H1 (cell line): ENCODE measurements around the gene NDUFB3. TPM values are rescaled to one million over a fixed set of nuclear protein-coding genes. Genes with fewer than 3 reads are reported as not detected.

Experiments used
- CHD7 ChIP-seq: fragments of 300-600 bp; sonication (generic); IDR thresholded peaks from 2 replicates; pipeline ENCODE4 v1.7.1; 2012; ENCODE audit warnings: low read length, moderate library complexity, mild to moderate bottlenecking, inconsistent platforms; ENCODE audit not compliant: insufficient replicate concordance
- NANOG ChIP-seq: IDR thresholded peaks from 2 replicates; pipeline ENCODE4 v1.6.1; 2011; ENCODE audit warnings: low read length, low read depth, mild to moderate bottlenecking, inconsistent platforms; ENCODE audit not compliant: insufficient read depth, poor library complexity, severe bottlenecking
- POLR2AphosphoS5 ChIP-seq: IDR thresholded peaks from 2 replicates; pipeline ENCODE4 v1.6.1; 2011; ENCODE audit warnings: low read depth, low read length
- RBBP5 ChIP-seq: IDR thresholded peaks from 2 replicates; pipeline ENCODE4 v1.7.1; 2012; ENCODE audit warnings: low read depth, mild to moderate bottlenecking, inconsistent platforms, low read length, moderate library complexity, borderline replicate concordance
- SUZ12 ChIP-seq: fragments of 200-600 bp; sonication (generic); IDR thresholded peaks from 2 replicates; pipeline ENCODE4 v1.6.1; 2012; ENCODE audit warnings: mild to moderate bottlenecking, inconsistent platforms, low read length, moderate library complexity, mixed read lengths
- TBP ChIP-seq: IDR thresholded peaks from 2 replicates; pipeline ENCODE4 v1.6.1; 2011; ENCODE audit warnings: low read depth, low read length, improper control_type of control experiment
- USF2 ChIP-seq: IDR thresholded peaks from 2 replicates; pipeline ENCODE4 v1.6.1; 2011; ENCODE audit warnings: low read length, improper control_type of control experiment
- polyA plus RNA-seq, 7 experiments: library from polyadenylated mRNA; depleted of rRNA in 3 of 7; stranded (reverse) in 5 of 7; unstranded in 2 of 7; fragments of >200 nt in 5 of 7; fragments of 200-250 nt in 2 of 7; gene quantifications; 1 replicate in 5 of 7; 2 replicates in 1 of 7; 4 replicates in 1 of 7; pipeline versions ENCODE4 v1.2.1 to v1.2.3, GENCODE V29; 2011 to 2013; ENCODE audit warnings: missing spikeins in 2 of 7, mixed read lengths in 2 of 7
- total RNA-seq: library from RNA; stranded (reverse); fragmentation: NEBNext Ultra II Directional; extraction: Animal tissue kit (Norgen Biotek cat#: 25700); gene quantifications from 2 replicates; pipeline ENCODE4 v1.2.1, GENCODE V29; 2021

Gene NDUFB3
- total and polyA plus RNA-seq, 2 of the 8 experiments (the other 6 are each of a cell fraction or from before 2014, with no cell fraction given): 38.2 to 55.3 TPM

- TF ChIP-seq CHD7 (no peak), USF2 (no peak), TBP (no peak), SUZ12 (no peak), NANOG (no peak), POLR2AphosphoS5 (no peak), RBBP5 (no peak)
These were observed 47.3 kb upstream of the NDUFB3 start (continued) for GRCh38 chr2:201024518-201024917.
